Ovary (tissue), 9 donors: ENCODE data around the gene AKT3. TPM values are rescaled to one million over a fixed set of nuclear protein-coding genes. Genes with fewer than 3 reads are reported as not detected.

Source experiments
- DNase-seq, 5 donors: peaks; one replicate each; pipeline ENCODE4 v3.0.0-alpha.2; 2019 to 2020
- H3K27ac ChIP-seq, 2 donors: fragments of 200-600 bp; one replicate each; pipeline versions ENCODE4 v1.5.1 to v1.8.0; 2019 to 2022
- H3K27me3 ChIP-seq: fragments of 200-600 bp; one replicate; pipeline ENCODE4 v1.8.0; 2022
- H3K36me3 ChIP-seq: fragments of 200-600 bp; sonication (generic); one replicate; pipeline ENCODE4 v1.5.1; 2019
- H3K4me1 ChIP-seq: one replicate; pipeline ENCODE4 v1.8.1; 2013; ENCODE audit warnings: mild to moderate bottlenecking, moderate library complexity; ENCODE audit not compliant: insufficient read depth
- H3K4me3 ChIP-seq: fragments of 200-600 bp; sonication (generic); one replicate; pipeline ENCODE4 v1.5.1; 2017
- H3K9me3 ChIP-seq, 2 donors: fragments of 200-600 bp in 1 of 2; sonication (generic) in 1 of 2; one replicate each; pipeline versions ENCODE4 v1.5.1 to v1.8.1; 2013 to 2019; ENCODE audit warnings: mild to moderate bottlenecking in 1 of 2, moderate library complexity in 1 of 2
- EP300 ChIP-seq: sonication (generic); formaldehyde crosslinking; IDR thresholded peaks from one replicate; pipeline ENCODE4 v1.6.1; 2017; ENCODE audit warnings: antibody characterized with exemption
- POLR2A ChIP-seq: fragments of 450-650 bp; IDR thresholded peaks from one replicate; pipeline ENCODE4 v1.6.1; 2017; ENCODE audit warnings: antibody characterized with exemption, mild to moderate bottlenecking, moderate library complexity
- WGBS, 3 donors: extraction: QIAGEN DNeasy Blood & Tissue Kit in 1 of 3; methylation state at CpG; one replicate each; pipeline versions ENCODE4 v1.1.5 to v1.1.7; 2013 to 2017; 5-methylcytosine and 5-hydroxymethylcytosine counted together
- intact Hi-C, 4 donors: fragments of 100-400 bp; cut with DNase I; formaldehyde crosslinking; loops; one replicate each; pipeline versions ENCODE4 v1.11.0 to v1.15.1; 2022 to 2023
- polyA plus RNA-seq, 2 donors: library from polyadenylated mRNA; stranded (reverse); fragments of 200-250 nt in 1 of 2; fragments of 350-450 nt in 1 of 2; fragmentation: Illumina TruSeq in 1 of 2; extraction: RNeasy Lipid Tissue Mini Kit (QIAGEN cat#74804) in 1 of 2; gene quantifications; one replicate each; pipeline ENCODE4 v1.2.3, GENCODE V29; 2013 to 2014
- total RNA-seq, 7 donors: library from RNA; depleted of rRNA in 2 of 7; stranded (reverse); fragments of >200 nt in 2 of 7; fragmentation: NEBNext Ultra II Directional in 3 of 7; extraction: Animal tissue kit (Norgen Biotek cat#: 25700) in 3 of 7; gene quantifications; one replicate each; pipeline versions ENCODE4 v1.1.0 to v1.2.4, GENCODE V29; 2016 to 2023
- TF ChIP-seq, protein P1 (sequence below), 3 donors: fragments of 450-650 bp in 2 of 3; fragments of 200-600 bp in 1 of 3; IDR thresholded peaks; one replicate each; pipeline versions ENCODE4 v1.5.1 to v1.8.0; 2016 to 2022; ENCODE audit warnings: antibody characterized with exemption in 3 of 3, mild to moderate bottlenecking in 1 of 3
- donor health status: DM: no; HTN: no; CAD: no; lungs with moderate emphysema.
- donor health status: DM: no; HTN: no; CAD: no.
- donor health status: Bipolar disorder and iron deficiency.
- donor health status: DM: yes; HTN: yes; CAD: no.
- donor health status: DM: no; HTN: no; CAD: no.
- donor health status: DM: yes; HTN: yes; CAD: no.

AKT3 gene
- total and polyA plus RNA-seq, 9 donors: 27.2 to 202 (median 111) TPM

DNA sequence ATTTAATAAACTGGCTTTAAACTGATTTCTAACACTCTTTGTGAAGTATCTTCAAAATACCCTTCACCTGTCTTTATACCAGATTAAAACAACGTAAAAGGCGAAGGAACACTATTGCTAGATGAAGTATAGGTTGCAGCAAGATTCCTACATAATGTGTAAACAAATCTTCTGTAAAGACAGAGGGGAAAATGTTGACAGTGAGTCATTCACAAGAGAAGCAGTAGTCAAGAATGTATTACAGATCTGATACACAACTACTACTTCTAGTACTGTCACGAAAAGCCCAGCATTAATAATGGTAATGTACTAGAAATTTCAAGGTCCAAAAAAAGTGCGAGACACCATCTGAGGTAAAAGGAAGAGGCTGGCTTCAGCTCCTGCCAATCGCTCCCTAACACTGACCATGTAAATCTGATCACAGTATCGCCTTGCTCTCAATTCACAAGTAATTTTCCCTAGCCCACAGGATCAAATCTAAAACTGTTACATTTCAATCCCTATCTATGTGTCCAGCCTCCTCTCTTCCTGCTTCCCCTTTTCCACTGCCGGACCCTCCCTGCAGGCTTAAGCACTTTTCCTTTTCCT is 290.4 kb downstream of the AKT3 start:
- intact Hi-C loops: no loop called here
- H3K27ac ChIP-seq: no peak overlapping the region
- H3K9me3 ChIP-seq: no peaks in the 10 kb centered on the region
- TF ChIP-seq POLR2A (no peak), EP300 (no peak)
- TF ChIP-seq, protein P1, sequence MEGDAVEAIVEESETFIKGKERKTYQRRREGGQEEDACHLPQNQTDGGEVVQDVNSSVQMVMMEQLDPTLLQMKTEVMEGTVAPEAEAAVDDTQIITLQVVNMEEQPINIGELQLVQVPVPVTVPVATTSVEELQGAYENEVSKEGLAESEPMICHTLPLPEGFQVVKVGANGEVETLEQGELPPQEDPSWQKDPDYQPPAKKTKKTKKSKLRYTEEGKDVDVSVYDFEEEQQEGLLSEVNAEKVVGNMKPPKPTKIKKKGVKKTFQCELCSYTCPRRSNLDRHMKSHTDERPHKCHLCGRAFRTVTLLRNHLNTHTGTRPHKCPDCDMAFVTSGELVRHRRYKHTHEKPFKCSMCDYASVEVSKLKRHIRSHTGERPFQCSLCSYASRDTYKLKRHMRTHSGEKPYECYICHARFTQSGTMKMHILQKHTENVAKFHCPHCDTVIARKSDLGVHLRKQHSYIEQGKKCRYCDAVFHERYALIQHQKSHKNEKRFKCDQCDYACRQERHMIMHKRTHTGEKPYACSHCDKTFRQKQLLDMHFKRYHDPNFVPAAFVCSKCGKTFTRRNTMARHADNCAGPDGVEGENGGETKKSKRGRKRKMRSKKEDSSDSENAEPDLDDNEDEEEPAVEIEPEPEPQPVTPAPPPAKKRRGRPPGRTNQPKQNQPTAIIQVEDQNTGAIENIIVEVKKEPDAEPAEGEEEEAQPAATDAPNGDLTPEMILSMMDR (IDR thresholded peaks at IDR 0.05): no peak
- DNase-seq: no peak
- H3K27me3 ChIP-seq: no peaks in the 10 kb centered on the region
- H3K4me3 ChIP-seq: no peak overlapping the region
- H3K36me3 ChIP-seq: no peaks in the 10 kb centered on the region
- H3K4me1 ChIP-seq: no peaks in the 10 kb centered on the region
- 92 to 94% (median 92%) methylated on average over 7 of the region's 7 CpGs for WGBS, 3 donors

DNA sequence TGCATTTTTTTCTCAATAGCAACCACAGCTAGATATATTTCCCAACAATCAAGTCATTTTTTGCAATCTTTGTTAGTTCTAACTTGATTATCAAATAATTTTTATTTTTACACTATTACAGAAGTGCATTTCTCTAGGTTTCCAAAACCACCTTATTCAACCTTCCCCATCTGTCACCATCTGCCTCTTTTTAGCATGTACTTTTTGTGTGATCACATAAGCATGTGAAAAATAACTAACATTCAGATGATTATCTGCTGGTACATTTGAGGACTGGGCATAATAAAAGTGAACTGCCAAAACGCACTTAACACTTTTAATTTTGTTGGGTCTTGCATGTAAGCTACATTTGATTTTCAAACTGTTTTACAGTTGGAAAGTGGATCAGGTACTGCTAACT is 291.5 kb downstream of the AKT3 start:
- TF ChIP-seq, protein P1 (IDR thresholded peaks at IDR 0.05): no peak
- TF ChIP-seq POLR2A (no peak), EP300 (no peak)
- DNase-seq: no peak
- Histone ChIP-seq H3K27me3 (no peaks in the 10 kb centered on the region), H3K9me3 (no peaks in the 10 kb centered on the region), H3K4me1 (no peaks in the 10 kb centered on the region), H3K27ac (no peak overlapping the region), H3K4me3 (no peak overlapping the region), H3K36me3 (no peaks in the 10 kb centered on the region)
- whole genome bisulfite sequencing, 3 donors: 87 to 94% (median 88%) methylated on average over 1 of the region's 1 CpG
- intact Hi-C loops: no loop called here

DNA sequence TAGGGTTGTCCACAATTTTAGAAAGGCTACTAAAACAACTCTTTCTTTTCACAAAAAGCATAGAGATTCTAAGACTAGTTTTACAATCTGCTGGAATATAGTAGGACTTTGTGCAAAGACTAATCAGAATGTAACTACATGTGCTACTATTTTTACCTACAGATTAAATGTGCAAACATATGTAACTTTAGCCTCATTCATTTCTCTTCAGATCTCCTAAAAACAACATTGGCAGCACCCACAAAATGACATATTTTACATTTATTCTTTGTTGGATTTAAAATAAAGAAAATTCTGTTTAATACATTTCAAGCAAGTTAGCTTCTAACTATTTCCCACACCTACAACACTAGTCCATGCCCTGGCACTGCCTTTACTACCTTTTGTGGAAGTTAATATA is 292.2 kb downstream of the AKT3 start:
- no peak for TF ChIP-seq EP300
- no peak for TF ChIP-seq POLR2A
- TF ChIP-seq, protein P1 (IDR thresholded peaks at IDR 0.05): no peak
- intact Hi-C loops: no loop called here
- H3K9me3 ChIP-seq: no peaks in the 10 kb centered on the region
- no peak overlapping the region for H3K27ac ChIP-seq
- H3K36me3 ChIP-seq: no peaks in the 10 kb centered on the region
- no peaks in the 10 kb centered on the region for H3K27me3 ChIP-seq
- H3K4me3 ChIP-seq: no peak overlapping the region
- no peaks in the 10 kb centered on the region for H3K4me1 ChIP-seq
- DNase-seq: no peak

DNA sequence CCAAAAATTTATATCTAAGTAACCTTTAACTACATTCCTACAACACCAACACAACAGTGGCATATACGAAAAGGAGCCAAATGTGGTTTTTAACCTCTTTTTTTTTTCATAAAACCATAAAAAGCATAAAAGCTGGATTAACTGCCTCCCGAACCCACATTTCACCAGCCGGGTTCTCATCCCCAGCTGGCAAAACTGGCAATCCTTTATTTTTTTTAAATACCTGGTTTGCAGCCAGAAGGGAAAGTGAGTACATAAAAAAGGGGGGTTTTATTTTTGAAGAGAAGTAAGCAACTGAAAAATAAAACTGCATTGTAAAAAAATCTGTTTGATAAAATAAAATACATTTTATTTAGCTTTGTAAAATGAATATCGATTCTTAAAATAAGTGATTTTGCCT is 295.4 kb downstream of the AKT3 start:
- no peak overlapping the region for H3K27ac ChIP-seq
- TF ChIP-seq, protein P1 (IDR thresholded peaks at IDR 0.05): no peak
- TF ChIP-seq EP300: no peak
- no peak for TF ChIP-seq POLR2A
- no peak for DNase-seq
- no peaks in the 10 kb centered on the region for H3K9me3 ChIP-seq
- intact Hi-C loops: no loop called here
- no peaks in the 10 kb centered on the region for H3K4me1 ChIP-seq
- H3K27me3 ChIP-seq: no peaks in the 10 kb centered on the region
- 35 to 66% (median 61%) methylated on average over 4 of the region's 4 CpGs for WGBS, 3 donors
- no peak overlapping the region for H3K4me3 ChIP-seq
- H3K36me3 ChIP-seq: no peaks in the 10 kb centered on the region
